ACC112 (cell line): ENCODE measurements around the gene TOR1AIP1.

Experiments
- H2AFZ ChIP-seq: fragments of 200-600 bp; sonication (generic); one replicate; pipeline ENCODE4 v1.6.0; 2017; ENCODE audit warnings: antibody characterized with exemption, low read length; ENCODE audit not compliant: unreplicated experiment
- H3K27ac ChIP-seq: fragments of 200-600 bp; sonication (generic); 2 replicates; pipeline ENCODE4 v1.5.1; 2014; ENCODE audit warnings: low read depth, mild to moderate bottlenecking, antibody characterized with exemption, low read length, moderate library complexity
- H3K27me3 ChIP-seq: fragments of 200-600 bp; sonication (generic); 2 replicates; pipeline ENCODE4 v1.6.1; 2014; ENCODE audit warnings: mild to moderate bottlenecking, antibody characterized with exemption, low read length, moderate library complexity, mixed read lengths; ENCODE audit not compliant: insufficient read depth
- H3K36me3 ChIP-seq: fragments of 200-600 bp; sonication (generic); 2 replicates; pipeline ENCODE4 v1.6.1; 2016; ENCODE audit warnings: mild to moderate bottlenecking, antibody characterized with exemption, low read length, moderate library complexity, mixed read lengths; ENCODE audit not compliant: insufficient read depth
- H3K4me1 ChIP-seq: fragments of 200-600 bp; sonication (generic); one replicate; pipeline ENCODE4 v1.6.1; 2016; ENCODE audit warnings: low read length, mixed read lengths; ENCODE audit not compliant: insufficient read depth, unreplicated experiment, control insufficient read depth
- H3K4me3 ChIP-seq: fragments of 200-600 bp; sonication (generic); 2 replicates; pipeline ENCODE4 v1.5.1; 2014; ENCODE audit warnings: mild to moderate bottlenecking, low read depth, low read length
- H3K79me2 ChIP-seq: fragments of 200-600 bp; sonication (generic); one replicate; pipeline ENCODE4 v1.6.0; 2016; ENCODE audit warnings: low read length; ENCODE audit not compliant: control insufficient read depth, unreplicated experiment, insufficient read depth

The TOR1AIP1 gene

DNA sequence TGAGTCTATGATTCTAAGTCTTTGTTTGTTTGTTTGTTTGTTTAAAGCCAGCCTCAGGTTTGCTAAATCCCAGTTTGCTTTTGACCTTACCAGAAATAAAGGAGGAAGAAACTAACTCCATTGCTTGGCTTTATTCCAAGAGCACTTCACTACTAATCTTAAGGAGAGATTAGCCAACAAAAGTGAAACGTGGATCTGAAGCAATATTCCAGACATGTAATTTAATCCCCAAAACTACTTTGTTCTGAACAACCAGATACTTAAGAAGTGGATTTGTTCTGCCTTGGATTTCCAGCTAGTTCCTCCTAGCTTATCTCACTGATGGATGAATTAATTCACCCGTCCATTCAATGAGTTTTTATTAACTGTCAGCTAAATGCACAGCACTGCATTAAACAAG lies 56.7 kb downstream of the TOR1AIP1 start:
- Histone ChIP-seq H3K27ac (no peak overlapping the region), H3K79me2 (no peaks in the 10 kb centered on the region), H3K4me3 (no peak overlapping the region), H3K4me1 (no peaks in the 10 kb centered on the region), H2AFZ (no peak overlapping the region), H3K27me3 (no peaks in the 10 kb centered on the region), H3K36me3 (no peaks in the 10 kb centered on the region)

DNA sequence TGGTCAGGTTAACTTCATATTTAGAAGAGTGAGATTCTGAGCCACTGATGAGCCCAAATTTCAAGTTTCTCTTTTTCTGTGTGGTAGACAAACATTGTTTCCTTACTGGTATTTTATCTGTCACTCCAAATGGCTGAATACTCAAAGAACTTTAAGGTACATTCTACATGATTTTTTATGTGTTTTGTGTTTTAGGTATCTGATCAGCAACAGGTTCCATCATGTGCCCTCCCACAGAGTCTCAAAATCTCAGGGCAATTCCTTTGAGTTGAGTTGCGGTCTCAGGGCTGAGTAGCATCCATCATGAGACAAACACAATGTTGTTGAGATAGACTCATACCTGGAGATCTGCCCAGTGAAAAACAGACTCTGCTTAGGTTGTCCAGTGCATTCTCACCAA lies 57.9 kb downstream of the TOR1AIP1 start:
- Histone ChIP-seq H3K27ac (no peak overlapping the region), H3K36me3 (no peaks in the 10 kb centered on the region), H3K27me3 (no peaks in the 10 kb centered on the region), H2AFZ (no peak overlapping the region), H3K4me3 (no peak overlapping the region), H3K79me2 (no peaks in the 10 kb centered on the region), H3K4me1 (no peaks in the 10 kb centered on the region)

DNA sequence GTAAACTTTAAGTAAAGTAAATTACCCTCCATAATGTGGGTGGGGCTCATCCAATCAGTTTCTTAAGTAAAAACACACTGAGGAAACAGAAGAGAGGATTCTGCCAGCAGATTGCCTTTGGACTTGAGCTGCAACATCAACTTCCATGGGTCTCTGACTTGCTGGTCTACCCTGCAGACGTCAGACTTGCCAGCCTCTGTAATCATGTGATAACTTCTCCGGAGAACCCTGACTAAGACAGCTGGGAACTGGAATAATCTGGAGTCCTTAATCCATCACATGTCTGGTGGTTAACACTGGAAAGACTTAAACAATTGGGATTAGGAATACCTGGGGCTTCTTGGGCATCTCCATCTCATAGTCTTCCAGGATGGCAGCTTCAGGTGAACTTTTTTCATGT lies 59.4 kb downstream of the TOR1AIP1 start:
- no peaks in the 10 kb centered on the region for H3K36me3 ChIP-seq
- H2AFZ ChIP-seq, result no peak overlapping the region
- no peaks in the 10 kb centered on the region for H3K27me3 ChIP-seq
- H3K4me3 ChIP-seq, result no peak overlapping the region
- H3K79me2 ChIP-seq, result no peaks in the 10 kb centered on the region
- no peaks in the 10 kb centered on the region for H3K4me1 ChIP-seq
- H3K27ac ChIP-seq, result no peak overlapping the region

DNA sequence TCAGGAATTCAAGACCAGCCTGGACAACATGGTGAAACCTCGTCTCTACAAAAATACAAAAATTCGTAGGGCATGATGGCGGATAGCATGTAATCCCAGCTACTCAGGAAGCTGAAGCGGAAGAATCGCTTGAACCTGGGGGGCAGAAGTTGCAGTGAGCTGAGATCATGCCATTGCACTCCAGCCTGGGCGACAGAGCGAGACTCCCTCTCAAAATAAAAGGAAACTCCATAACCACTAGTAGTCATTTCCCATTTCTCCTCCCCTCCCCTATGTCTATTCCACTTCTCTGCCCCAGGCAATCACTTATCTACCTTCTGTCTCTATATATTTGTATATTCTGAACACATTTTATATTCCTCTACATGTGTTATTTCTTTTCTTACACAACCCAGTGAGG lies 68.6 kb downstream of the TOR1AIP1 start:
- Histone ChIP-seq H2AFZ (no peak overlapping the region), H3K27me3 (no peaks in the 10 kb centered on the region), H3K4me3 (no peak overlapping the region), H3K79me2 (peaks cover 10% of the 10 kb centered on the region), H3K36me3 (no peaks in the 10 kb centered on the region), H3K4me1 (peaks cover 6% of the 10 kb centered on the region), H3K27ac (no peak overlapping the region)

DNA sequence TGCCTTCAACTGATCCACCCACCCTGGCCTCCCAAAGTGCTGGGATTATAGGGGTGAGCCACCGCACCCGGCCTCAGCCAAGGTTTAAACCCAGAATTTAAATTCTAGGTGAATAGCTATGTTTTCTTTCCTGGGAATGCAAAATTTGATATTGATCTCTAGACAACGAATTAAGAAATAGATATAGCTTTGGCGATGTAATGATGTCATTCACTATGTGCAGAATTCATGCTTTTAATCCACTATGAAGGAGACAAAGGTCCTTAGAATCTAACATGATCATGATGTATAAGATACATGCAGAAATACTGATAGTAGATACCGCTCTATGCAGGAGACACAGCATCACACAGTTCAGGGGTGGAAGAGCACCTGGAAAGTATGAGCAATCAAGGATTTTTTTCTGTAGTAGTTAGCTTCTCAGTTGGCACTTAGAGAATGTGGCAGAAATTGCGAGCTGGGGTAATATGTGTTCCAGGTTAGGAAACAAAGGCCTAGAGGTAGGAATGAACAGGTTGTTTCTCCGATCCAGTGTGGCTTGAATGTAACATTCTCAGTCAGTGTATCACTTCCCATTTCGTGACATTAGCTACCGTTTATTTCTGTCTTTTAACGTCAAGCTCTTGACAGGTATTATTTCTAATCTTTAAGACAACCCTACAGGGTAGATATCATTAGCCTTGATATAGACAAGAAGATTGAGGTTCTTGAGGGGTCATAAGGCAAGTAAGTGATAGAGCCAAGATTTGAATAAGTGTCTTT lies 69.5 kb downstream of the TOR1AIP1 start:
- no peak overlapping the region for H2AFZ ChIP-seq
- H3K4me3 ChIP-seq, result no peak overlapping the region
- peaks cover 19% of the 10 kb centered on the region for H3K79me2 ChIP-seq
- peaks cover 6% of the 10 kb centered on the region for H3K4me1 ChIP-seq
- no peaks in the 10 kb centered on the region for H3K36me3 ChIP-seq
- H3K27me3 ChIP-seq, result no peaks in the 10 kb centered on the region
- no peak overlapping the region for H3K27ac ChIP-seq

DNA sequence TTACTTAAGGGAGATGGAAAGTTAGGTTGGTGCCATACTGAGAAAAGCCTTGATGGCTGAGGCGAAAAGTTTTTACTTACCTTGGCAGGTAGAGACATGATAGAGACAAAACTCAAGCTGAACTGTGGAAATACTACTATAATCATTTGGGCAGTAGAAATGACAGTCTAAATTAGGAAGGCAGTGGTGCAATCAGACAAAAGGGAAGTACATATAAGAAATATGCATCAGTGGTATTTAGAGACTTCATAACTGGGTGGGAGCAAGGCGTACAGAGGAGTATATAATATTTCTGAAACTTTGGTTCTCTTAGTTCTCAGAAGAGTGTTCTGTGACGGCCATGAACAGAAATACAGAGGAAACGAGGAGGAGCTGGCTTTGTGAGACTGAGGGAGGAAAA lies 70.1 kb downstream of the TOR1AIP1 start:
- no peaks in the 10 kb centered on the region for H3K36me3 ChIP-seq
- H3K4me3 ChIP-seq, result no peak overlapping the region
- no peak overlapping the region for H2AFZ ChIP-seq
- H3K27me3 ChIP-seq, result no peaks in the 10 kb centered on the region
- H3K4me1 ChIP-seq, result peaks cover 9% of the 10 kb centered on the region
- H3K79me2 ChIP-seq, result peaks cover 24% of the 10 kb centered on the region
- H3K27ac ChIP-seq, result no peak overlapping the region

DNA sequence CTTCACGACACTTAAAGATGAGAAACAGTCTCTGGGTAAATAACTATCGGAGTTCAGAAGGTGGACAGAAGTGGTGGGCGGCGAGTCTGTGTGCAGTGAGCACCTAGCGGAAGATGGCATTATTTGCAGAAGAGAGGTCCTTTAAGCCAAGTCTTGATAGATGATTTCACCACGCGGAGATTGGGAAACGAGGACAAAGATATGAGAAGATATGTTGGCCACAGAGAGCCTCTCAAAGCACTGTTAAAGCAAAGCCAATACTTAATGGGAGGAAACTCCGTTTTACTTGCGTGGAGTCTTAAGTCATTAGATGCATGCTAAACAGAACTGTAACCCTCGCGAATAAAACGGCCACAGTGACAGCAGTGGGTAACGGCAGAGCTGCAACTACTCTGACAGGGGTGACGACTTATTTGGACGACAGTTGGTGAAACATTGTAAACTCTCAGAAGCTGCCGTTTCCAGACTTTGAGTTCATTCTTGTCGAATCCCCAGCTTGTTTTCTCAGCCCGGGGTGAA lies 71.9 kb downstream of the TOR1AIP1 start:
- Histone ChIP-seq H3K36me3 (no peaks in the 10 kb centered on the region), H3K79me2 (peaks cover 41% of the 10 kb centered on the region), H3K27me3 (no peaks in the 10 kb centered on the region), H2AFZ (peak overlapping the region; percentile 88), H3K27ac (peak overlapping the region; percentile 63), H3K4me1 (peaks cover 15% of the 10 kb centered on the region), H3K4me3 (peak overlapping the region; percentile 82)

DNA sequence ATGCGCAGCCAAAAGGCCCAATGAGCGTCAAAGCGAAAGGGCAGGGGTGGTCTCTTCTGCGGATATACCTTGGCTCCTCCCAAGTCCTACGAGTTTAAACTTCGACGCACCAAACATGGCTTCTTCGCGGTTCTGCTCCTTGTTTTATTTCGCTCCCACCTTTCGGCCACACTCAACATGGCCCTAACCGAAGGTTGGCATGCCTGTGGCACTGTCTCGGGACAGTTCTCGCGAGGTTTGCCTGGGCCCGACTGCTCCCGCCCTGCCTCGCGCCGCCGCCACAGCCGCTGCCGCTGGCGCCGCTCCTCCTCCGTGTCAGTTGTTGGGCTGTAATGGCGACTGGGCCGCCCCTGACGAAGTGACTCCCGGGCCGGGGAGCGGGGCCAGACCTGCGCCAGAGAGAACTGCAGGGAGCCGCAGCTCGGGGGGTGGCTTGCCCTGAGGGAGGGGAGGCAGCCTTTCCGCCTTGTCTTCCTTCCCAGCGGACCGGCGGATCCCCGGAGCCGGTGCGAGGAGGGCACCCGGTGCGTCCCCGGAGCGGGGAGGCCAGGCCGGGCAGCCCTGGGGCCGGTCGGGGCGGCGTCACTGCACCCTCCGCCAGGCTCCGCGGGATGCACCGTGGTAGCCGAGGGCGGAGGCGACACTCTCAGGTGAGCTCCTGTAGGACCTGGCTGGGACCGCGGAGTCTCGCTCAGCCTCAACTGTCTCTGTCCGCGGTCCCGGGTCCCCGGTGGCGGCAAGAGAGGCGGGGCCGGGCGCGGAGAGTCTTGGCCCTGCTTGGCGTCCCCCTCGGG lies 72.6 kb downstream of the TOR1AIP1 start, which contains the start of gene CEP350:
TSS of gene CEP350 (plus strand) at position 318 of the 794 bp plus-strand sequence. CDS start 31,372 bp downstream, outside the sequence.
- Histone ChIP-seq H2AFZ (peak within 1 kb of the TSS; percentile 88), H3K4me1 (peaks cover 15% of the 10 kb centered on the region), H3K27me3 (no peaks in the 10 kb centered on the region), H3K79me2 (peaks cover 46% of the 10 kb centered on the region), H3K27ac (peak within 1 kb of the TSS; percentile 63), H3K36me3 (no peaks in the 10 kb centered on the region), H3K4me3 (peak within 1 kb of the TSS; percentile 82)

DNA sequence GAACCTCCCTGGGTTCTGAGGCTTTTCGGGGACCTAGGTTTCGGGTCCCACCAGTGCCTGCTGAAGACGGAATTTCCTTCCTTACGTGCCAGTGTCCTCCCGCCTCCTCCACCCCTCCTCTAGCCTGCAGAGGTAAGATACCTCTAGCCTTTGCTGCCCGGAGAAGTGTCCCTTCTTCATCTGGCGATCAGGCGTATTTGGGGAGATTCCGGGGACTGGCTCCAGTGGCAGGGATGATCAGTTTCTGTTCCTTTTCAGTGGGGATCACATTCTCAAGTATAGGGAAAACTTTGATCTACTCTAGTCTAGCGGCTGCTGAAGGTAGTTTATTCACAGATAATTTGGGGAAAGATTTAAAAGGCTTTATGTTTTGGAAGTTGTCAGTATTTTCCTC lies 73.2 kb downstream of the TOR1AIP1 start:
- H3K79me2 ChIP-seq, result peaks cover 49% of the 10 kb centered on the region
- H2AFZ ChIP-seq, result peak overlapping the region; percentile 74
- no peaks in the 10 kb centered on the region for H3K36me3 ChIP-seq
- H3K27me3 ChIP-seq, result no peaks in the 10 kb centered on the region
- peak overlapping the region; percentile 82 for H3K4me3 ChIP-seq
- peaks cover 15% of the 10 kb centered on the region for H3K4me1 ChIP-seq
- peak overlapping the region; percentile 46 for H3K27ac ChIP-seq

DNA sequence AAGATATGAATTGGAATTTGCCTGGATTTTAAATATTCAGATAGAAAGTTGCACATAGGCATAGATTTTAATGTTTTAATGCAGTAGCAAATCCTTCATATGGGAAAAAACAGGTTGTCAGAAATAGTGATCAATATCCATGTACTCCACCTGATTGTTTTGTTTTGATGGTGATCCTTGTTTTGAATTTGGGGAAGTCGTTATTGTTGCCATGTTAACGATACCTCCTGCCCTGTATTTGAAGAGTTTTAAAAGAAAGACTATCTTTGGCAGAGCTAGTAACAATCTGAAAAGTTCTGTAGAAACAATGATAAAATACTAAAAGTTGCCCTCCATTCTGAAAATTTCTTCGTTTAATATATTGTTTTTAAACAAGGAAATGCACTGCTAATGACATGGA lies 73.6 kb downstream of the TOR1AIP1 start:
- H3K27ac ChIP-seq, result peak overlapping the region; percentile 46
- peaks cover 15% of the 10 kb centered on the region for H3K4me1 ChIP-seq
- no peaks in the 10 kb centered on the region for H3K36me3 ChIP-seq
- H2AFZ ChIP-seq, result peak overlapping the region; percentile 74
- H3K79me2 ChIP-seq, result peaks cover 52% of the 10 kb centered on the region
- peak overlapping the region; percentile 82 for H3K4me3 ChIP-seq
- H3K27me3 ChIP-seq, result no peaks in the 10 kb centered on the region
